HuH-7 (cell line): Measurements from ENCODE around the gene HPSE2.
"Not testable (repeated sequence)": the region's sequence is repeated elsewhere in the genome, so short reads cannot be mapped to it uniquely, and the experiment has no call there.

Source experiments
- DNase-seq: peaks from one replicate; pipeline ENCODE4 v3.0.0; 2011; ENCODE audit warnings: low spot score

Gene HPSE2

GRCh38 chr10:98919899-98920298, 315.8 kb downstream of the HPSE2 start:
- no peak for DNase-seq

GRCh38 chr10:98917828-98918227, 317.8 kb downstream of the HPSE2 start:
- no peak for DNase-seq

- DNase-seq, result no peak
These were observed 319.0 kb downstream of the HPSE2 start for GRCh38 chr10:98916526-98917125.

GRCh38 chr10:98915911-98916310, 319.7 kb downstream of the HPSE2 start:
- DNase-seq, result no peak

- DNase-seq, result no peak
These were observed 325.1 kb downstream of the HPSE2 start for GRCh38 chr10:98910546-98910945.

GRCh38 chr10:98910048-98910447, 325.6 kb downstream of the HPSE2 start:
- DNase-seq, result no peak

GRCh38 chr10:98908868-98909267, 326.8 kb downstream of the HPSE2 start:
- no peak for DNase-seq

GRCh38 chr10:98908247-98908646, 327.4 kb downstream of the HPSE2 start:
- DNase-seq, result not testable (repeated sequence)

GRCh38 chr10:98901441-98902110, 334.1 kb downstream of the HPSE2 start:
- no peak for DNase-seq

- DNase-seq, result no peak
These were observed 336.6 kb downstream of the HPSE2 start for GRCh38 chr10:98899018-98899417.

- DNase-seq, result no peak
These were observed 343.1 kb downstream of the HPSE2 start for GRCh38 chr10:98892523-98892922.

- no peak for DNase-seq
These were observed 349.0 kb downstream of the HPSE2 start for GRCh38 chr10:98886686-98887085.

- no peak for DNase-seq
These were observed 350.3 kb downstream of the HPSE2 start for GRCh38 chr10:98885378-98885777.

GRCh38 chr10:98881789-98882188, 353.9 kb downstream of the HPSE2 start:
- no peak for DNase-seq

- no peak for DNase-seq
These were observed 354.7 kb downstream of the HPSE2 start for GRCh38 chr10:98880971-98881370.

- DNase-seq, result no peak
These were observed 356.7 kb downstream of the HPSE2 start for GRCh38 chr10:98878921-98879320.

GRCh38 chr10:98878418-98878817, 357.2 kb downstream of the HPSE2 start:
- DNase-seq, result no peak

GRCh38 chr10:98861962-98862361, 373.7 kb downstream of the HPSE2 start:
- no peak for DNase-seq

- DNase-seq, result no peak
These were observed 377.1 kb downstream of the HPSE2 start for GRCh38 chr10:98858525-98858924.

- no peak for DNase-seq
These were observed 380.1 kb downstream of the HPSE2 start for GRCh38 chr10:98855403-98856189.

- no peak for DNase-seq
These were observed 383.0 kb downstream of the HPSE2 start for GRCh38 chr10:98852686-98853085.

- DNase-seq, result no peak
These were observed 387.3 kb downstream of the HPSE2 start for GRCh38 chr10:98848361-98848760.

GRCh38 chr10:98846787-98847186, 388.9 kb downstream of the HPSE2 start:
- DNase-seq, result no peak
